ENCODE results near the gene SLC32A1.

The SLC32A1 gene

GRCh38 chr20:38737887-38738286 lies 13.6 kb downstream of the SLC32A1 start:
- TF ChIP-seq CTCF (IDR thresholded peaks at IDR 0.05) = no peak
- H3K9me3 Mint-ChIP-seq = peaks cover 9% of the 10 kb centered on the region
- H3K4me1 Mint-ChIP-seq = peaks cover 7% of the 10 kb centered on the region
- H3K4me3 Mint-ChIP-seq = no peak overlapping the region
- no peaks in the 10 kb centered on the region for H3K36me3 Mint-ChIP-seq (ENCODE audit: low read depth)
- peaks cover 100% of the 10 kb centered on the region for H3K27me3 Mint-ChIP-seq (ENCODE audit: low read depth, poor library complexity)
- DNase-seq = no peak
- H3K27ac Mint-ChIP-seq = no peak overlapping the region

- no peak overlapping the region for H3K4me3 Mint-ChIP-seq
- TF ChIP-seq CTCF (IDR thresholded peaks at IDR 0.05) = no peak
- H3K27ac Mint-ChIP-seq = no peak overlapping the region
- H3K36me3 Mint-ChIP-seq (ENCODE audit: low read depth) = peaks cover 5% of the 10 kb centered on the region
- H3K9me3 Mint-ChIP-seq = peaks cover 3% of the 10 kb centered on the region
- DNase-seq = no peak
- H3K4me1 Mint-ChIP-seq = peaks cover 16% of the 10 kb centered on the region
- peaks cover 63% of the 10 kb centered on the region for H3K27me3 Mint-ChIP-seq (ENCODE audit: low read depth, poor library complexity)
Observed at GRCh38 chr20:38745757-38746156, 21.5 kb downstream of the SLC32A1 start.

- Mint-ChIP-seq H3K4me1 (peaks cover 16% of the 10 kb centered on the region), H3K36me3 (ENCODE audit: low read depth) (peaks cover 13% of the 10 kb centered on the region), H3K9me3 (peaks cover 3% of the 10 kb centered on the region), H3K27ac (no peak overlapping the region), H3K4me3 (peak overlapping the region; percentile 98), H3K27me3 (ENCODE audit: low read depth, poor library complexity) (peaks cover 45% of the 10 kb centered on the region)
- no peak for TF ChIP-seq CTCF (IDR thresholded peaks at IDR 0.05)
- peak; percentile 15 for DNase-seq
Observed at GRCh38 chr20:38747495-38748096, 23.3 kb downstream of the SLC32A1 start.

- Mint-ChIP-seq H3K4me3 (peak within 1 kb of the TSS; percentile 98), H3K4me1 (peaks cover 16% of the 10 kb centered on the region), H3K27ac (peak within 1 kb of the TSS; percentile 99), H3K9me3 (peaks cover 3% of the 10 kb centered on the region), H3K27me3 (ENCODE audit: low read depth, poor library complexity) (peaks cover 39% of the 10 kb centered on the region), H3K36me3 (ENCODE audit: low read depth) (peaks cover 19% of the 10 kb centered on the region)
- DNase-seq = peak; percentile 99
- TF ChIP-seq CTCF (IDR thresholded peaks at IDR 0.05) = no peak
Observed at GRCh38 chr20:38748097-38748860, 24.0 kb downstream of the SLC32A1 start, which contains the start of gene ACTR5. Gene ACTR5, plus strand, starts transcription at chr20:38748460. Its CDS starts 19 bp downstream, at chr20:38748479.

GRCh38 chr20:38748861-38749149 lies 24.5 kb downstream of the SLC32A1 start:
- TF ChIP-seq CTCF (IDR thresholded peaks at IDR 0.05) = no peak
- no peak overlapping the region for H3K27ac Mint-ChIP-seq
- peaks cover 22% of the 10 kb centered on the region for H3K36me3 Mint-ChIP-seq (ENCODE audit: low read depth)
- peaks cover 34% of the 10 kb centered on the region for H3K27me3 Mint-ChIP-seq (ENCODE audit: low read depth, poor library complexity)
- peaks cover 16% of the 10 kb centered on the region for H3K4me1 Mint-ChIP-seq
- H3K9me3 Mint-ChIP-seq = peaks cover 3% of the 10 kb centered on the region
- H3K4me3 Mint-ChIP-seq = peak overlapping the region; percentile 90
- no peak for DNase-seq
